Progenitor cell of endocrine pancreas (in vitro differentiated cells): Measurements from ENCODE around the gene MRPL1. TPM values are rescaled to one million over a fixed set of nuclear protein-coding genes. Genes with fewer than 3 reads are reported as not detected.

Source experiments
- DNase-seq: peaks from one replicate; pipeline ENCODE4 v3.0.0; 2021; ENCODE audit warnings: low spot score; ENCODE audit not compliant: unreplicated experiment
- H3K27ac Mint-ChIP-seq: 2 replicates; pipeline ENCODE4 v1.8.0; 2021; ENCODE audit warnings: mild to moderate bottlenecking, moderate library complexity, mixed read lengths
- H3K27me3 Mint-ChIP-seq: 2 replicates; pipeline ENCODE4 v1.8.0; 2021; ENCODE audit warnings: mixed read lengths
- H3K36me3 Mint-ChIP-seq: 2 replicates; pipeline ENCODE4 v1.8.0; 2022; ENCODE audit warnings: mixed read lengths; ENCODE audit not compliant: insufficient read depth
- H3K4me1 Mint-ChIP-seq: 2 replicates; pipeline ENCODE4 v1.8.0; 2021; ENCODE audit warnings: low read depth, mixed read lengths
- H3K4me3 Mint-ChIP-seq: 2 replicates; pipeline ENCODE4 v1.8.0; 2021; ENCODE audit warnings: low read depth, mild to moderate bottlenecking, moderate library complexity, mixed read lengths
- H3K9me3 Mint-ChIP-seq: 2 replicates; pipeline ENCODE4 v1.8.0; 2021; ENCODE audit warnings: low read depth, mixed read lengths
- total RNA-seq: library from RNA; stranded (reverse); gene quantifications from 2 replicates; pipeline ENCODE4 v1.2.1, GENCODE V29; 2021
- TF ChIP-seq, protein P1 (sequence below): fragments of 200-600 bp; sonication (generic); IDR thresholded peaks from one replicate; pipeline ENCODE4 v1.5.0; 2021; ENCODE audit warnings: antibody characterized with exemption, mild to moderate bottlenecking; ENCODE audit not compliant: unreplicated experiment

The MRPL1 gene
- total RNA-seq, 1 donor from 2014 or later = 32.7 TPM

DNA sequence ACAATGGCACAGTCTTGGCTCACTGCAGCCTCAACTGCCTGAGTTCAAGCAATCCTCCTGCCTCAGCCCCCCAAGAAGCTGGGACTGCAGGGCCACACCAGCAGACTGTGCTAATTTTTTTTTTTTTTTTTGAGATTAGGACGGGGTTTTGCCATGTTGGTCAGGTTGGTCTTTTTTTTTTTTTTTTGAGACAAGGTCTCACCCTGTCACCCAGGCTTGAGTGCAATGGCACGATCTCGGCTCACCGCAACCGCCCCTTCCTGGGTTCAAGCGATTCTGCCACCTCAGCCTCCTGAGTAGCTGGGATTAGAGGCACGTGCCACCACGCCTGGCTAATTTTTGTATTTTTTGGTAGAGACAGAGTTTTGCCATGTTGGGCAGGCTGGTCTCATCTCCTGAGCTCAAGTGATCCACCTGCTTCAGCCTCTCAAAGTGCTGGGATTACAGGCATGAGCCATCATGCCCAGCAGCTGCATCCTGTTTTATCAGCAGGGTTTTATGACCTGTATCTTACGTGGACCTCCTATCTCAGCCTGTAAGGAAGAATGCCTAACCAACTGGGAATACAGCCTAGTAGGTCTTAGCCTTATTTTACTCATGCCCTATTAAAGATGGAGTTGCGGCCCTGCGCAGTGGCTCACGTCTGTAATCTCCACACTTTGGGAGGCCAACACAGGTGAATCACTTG lies 13.2 kb upstream of the MRPL1 start:
- Mint-ChIP-seq H3K4me1 (no peaks in the 10 kb centered on the region), H3K9me3 (no peaks in the 10 kb centered on the region), H3K27me3 (no peaks in the 10 kb centered on the region), H3K27ac (no peak overlapping the region), H3K4me3 (no peak overlapping the region), H3K36me3 (no peaks in the 10 kb centered on the region)
- TF ChIP-seq, protein P1, sequence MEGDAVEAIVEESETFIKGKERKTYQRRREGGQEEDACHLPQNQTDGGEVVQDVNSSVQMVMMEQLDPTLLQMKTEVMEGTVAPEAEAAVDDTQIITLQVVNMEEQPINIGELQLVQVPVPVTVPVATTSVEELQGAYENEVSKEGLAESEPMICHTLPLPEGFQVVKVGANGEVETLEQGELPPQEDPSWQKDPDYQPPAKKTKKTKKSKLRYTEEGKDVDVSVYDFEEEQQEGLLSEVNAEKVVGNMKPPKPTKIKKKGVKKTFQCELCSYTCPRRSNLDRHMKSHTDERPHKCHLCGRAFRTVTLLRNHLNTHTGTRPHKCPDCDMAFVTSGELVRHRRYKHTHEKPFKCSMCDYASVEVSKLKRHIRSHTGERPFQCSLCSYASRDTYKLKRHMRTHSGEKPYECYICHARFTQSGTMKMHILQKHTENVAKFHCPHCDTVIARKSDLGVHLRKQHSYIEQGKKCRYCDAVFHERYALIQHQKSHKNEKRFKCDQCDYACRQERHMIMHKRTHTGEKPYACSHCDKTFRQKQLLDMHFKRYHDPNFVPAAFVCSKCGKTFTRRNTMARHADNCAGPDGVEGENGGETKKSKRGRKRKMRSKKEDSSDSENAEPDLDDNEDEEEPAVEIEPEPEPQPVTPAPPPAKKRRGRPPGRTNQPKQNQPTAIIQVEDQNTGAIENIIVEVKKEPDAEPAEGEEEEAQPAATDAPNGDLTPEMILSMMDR = no peak
- DNase-seq = no peak

DNA sequence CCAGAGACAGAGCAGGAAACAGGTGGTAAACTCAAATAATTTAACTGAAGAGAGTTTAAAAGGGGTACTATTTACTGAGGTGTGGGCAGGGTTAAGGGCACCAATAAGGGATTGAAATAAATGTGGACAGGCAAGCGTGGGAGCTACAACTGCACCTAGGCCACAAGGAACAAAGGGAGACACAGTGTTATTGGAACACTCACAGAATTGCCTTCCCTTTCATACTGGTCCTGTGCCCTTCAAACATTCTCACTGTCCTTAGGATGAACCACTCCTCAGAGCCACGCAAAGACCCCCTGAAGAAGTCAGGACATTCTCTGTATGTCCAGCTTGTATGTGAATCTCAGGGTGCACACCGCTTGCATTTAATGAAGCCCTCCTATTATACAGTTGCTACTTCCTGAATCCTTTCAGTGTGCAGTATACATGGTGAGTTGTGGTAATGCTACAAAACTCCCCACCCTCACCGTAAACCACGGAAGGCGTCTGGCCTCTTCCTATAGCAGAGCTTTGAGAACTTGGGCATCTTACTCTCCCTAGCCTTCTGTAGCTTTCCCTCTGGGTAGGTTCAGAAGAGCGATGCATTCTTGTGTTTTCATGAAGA lies 9.6 kb upstream of the MRPL1 start:
- Mint-ChIP-seq H3K27ac (no peak overlapping the region), H3K4me3 (no peak overlapping the region), H3K9me3 (no peaks in the 10 kb centered on the region), H3K36me3 (no peaks in the 10 kb centered on the region), H3K4me1 (no peaks in the 10 kb centered on the region), H3K27me3 (no peaks in the 10 kb centered on the region)
- DNase-seq = no peak
- TF ChIP-seq, protein P1 = no peak

DNA sequence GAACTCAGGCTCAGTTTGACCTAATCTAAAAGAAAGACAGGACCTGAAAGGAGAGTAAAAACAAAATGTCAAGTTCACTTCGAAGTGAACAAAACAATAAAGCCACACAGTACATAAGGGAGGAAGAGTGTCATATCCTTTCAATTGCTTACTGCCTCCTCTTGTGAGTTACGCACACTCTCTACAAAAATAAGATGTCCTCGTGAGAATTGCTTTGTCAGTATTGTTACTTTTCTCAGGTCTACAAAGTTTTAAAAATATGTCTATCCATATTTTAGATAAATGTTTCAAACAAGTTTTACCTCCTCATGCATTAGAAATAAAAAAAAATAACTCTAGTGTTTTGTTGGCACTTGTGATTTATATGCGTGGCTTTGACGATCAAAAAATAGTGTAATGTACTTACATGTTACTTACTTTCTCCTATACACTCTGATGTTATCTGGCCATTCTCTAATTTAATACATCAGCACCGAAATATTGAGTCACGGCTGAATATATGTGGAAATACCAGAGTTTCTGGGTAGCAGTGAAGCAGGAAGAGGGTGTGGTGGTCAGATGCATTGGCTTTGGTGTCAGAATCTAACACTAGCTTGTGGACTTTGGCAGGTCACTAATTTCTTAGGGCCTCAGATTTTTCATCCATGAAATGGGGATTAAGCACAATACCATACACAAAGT lies 8.1 kb upstream of the MRPL1 start:
- H3K4me1 Mint-ChIP-seq = no peaks in the 10 kb centered on the region
- DNase-seq = no peak
- TF ChIP-seq, protein P1 = no peak
- no peaks in the 10 kb centered on the region for H3K36me3 Mint-ChIP-seq
- H3K27ac Mint-ChIP-seq = no peak overlapping the region
- H3K27me3 Mint-ChIP-seq = peaks cover 2% of the 10 kb centered on the region
- no peaks in the 10 kb centered on the region for H3K9me3 Mint-ChIP-seq
- no peak overlapping the region for H3K4me3 Mint-ChIP-seq

DNA sequence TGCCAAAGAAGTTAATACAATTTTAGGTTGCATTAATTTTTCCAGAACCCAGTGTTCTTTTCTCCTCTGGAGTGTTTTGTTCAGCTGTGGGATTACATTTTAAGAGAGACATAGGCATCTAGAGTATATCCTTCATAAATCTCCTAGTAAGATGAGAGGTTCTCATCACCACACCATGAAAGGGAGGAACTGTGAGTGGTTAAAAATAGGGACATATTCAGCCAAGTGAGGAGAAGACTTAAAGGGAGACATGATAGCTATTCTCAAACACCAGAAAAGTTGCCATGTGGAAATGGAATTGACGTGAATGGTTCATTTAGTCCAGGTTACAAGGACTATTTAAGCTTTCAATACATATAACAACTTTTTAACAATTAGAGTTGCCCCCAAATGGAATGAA lies 6.5 kb upstream of the MRPL1 start:
- TF ChIP-seq, protein P1 = no peak
- Mint-ChIP-seq H3K27me3 (peaks cover 2% of the 10 kb centered on the region), H3K4me1 (peaks cover 2% of the 10 kb centered on the region), H3K36me3 (no peaks in the 10 kb centered on the region), H3K27ac (no peak overlapping the region), H3K9me3 (no peaks in the 10 kb centered on the region), H3K4me3 (no peak overlapping the region)
- DNase-seq = no peak

DNA sequence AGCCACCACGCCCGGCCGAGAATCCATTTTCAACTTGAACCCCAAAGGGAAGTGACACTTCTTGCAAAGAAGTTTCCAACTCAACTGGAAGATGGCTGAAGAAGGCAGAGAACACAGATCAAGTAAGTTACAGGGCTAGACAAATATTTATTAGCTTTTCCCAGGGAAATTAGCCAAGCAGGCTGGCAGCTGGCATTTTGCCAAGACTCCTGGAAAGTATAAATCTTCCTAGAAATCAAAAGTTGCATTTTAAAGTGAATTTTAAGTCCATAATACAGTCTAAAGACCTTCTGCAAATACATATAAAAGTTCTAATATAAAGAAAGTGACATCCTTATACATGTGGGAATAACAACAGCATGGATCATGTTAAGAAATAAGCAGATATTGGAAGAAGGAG lies 3.4 kb upstream of the MRPL1 start:
- H3K4me1 Mint-ChIP-seq = peaks cover 12% of the 10 kb centered on the region
- H3K27me3 Mint-ChIP-seq = peaks cover 2% of the 10 kb centered on the region
- no peaks in the 10 kb centered on the region for H3K36me3 Mint-ChIP-seq
- H3K4me3 Mint-ChIP-seq = no peak overlapping the region
- no peak overlapping the region for H3K27ac Mint-ChIP-seq
- TF ChIP-seq, protein P1 = no peak
- no peak for DNase-seq
- no peaks in the 10 kb centered on the region for H3K9me3 Mint-ChIP-seq
